Activated gamma-delta T cell (primary cell): ENCODE results near the gene MYL12A.

ENCODE experiments used
- DNase-seq: peaks from one replicate; lab custom pipeline; 2025; lab: John Stamatoyannopoulos, UW

Gene MYL12A

DNA sequence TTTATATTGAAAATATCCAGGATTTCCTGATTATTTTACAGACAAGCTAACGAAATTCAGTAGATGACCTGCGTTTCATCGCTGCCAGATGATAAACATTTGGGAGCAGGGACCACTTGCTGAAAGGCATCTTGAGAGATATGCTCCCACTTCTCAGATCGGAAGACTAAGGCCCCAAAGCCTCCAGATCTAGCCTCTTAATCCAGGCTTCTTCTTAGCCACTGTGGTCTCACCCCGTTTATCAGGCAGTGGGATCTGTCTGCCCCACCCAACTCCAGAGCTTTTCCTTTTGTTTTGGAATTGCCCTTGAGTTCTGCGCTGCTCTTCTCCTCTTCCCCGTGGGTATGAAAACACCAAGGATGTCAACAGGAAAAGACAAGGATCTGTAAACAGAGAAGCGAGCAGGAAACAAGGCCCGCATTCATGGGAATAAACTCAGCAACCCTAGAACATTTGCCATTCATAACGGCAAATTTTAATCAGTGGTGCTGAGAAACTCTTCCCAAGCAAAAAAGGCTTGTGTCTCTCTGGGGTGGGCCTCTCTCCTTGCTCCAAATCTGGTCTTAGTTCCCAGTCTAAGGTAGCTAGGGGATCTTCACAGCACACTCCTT lies 35.8 kb downstream of the MYL12A start:
- no peak for DNase-seq

DNA sequence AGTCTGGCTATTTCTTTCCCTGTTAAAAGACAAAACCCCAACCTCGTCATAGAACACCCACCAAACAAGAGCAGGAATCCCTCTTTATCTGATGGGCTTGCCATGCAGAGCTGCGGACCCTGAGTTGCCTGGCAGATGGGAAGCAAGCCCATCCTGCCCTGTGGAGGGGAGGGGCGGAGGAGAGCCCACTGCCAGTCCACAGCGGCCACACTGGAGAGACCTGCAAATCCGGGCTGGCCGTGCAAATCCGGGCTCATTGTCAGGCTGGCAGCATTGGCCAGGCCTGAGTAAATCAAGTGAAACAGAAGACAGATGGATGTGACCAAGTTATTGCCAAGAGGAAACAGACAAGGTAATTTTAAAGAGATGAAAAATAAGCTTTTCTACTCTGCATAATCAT lies 36.3 kb downstream of the MYL12A start:
- no peak for DNase-seq

DNA sequence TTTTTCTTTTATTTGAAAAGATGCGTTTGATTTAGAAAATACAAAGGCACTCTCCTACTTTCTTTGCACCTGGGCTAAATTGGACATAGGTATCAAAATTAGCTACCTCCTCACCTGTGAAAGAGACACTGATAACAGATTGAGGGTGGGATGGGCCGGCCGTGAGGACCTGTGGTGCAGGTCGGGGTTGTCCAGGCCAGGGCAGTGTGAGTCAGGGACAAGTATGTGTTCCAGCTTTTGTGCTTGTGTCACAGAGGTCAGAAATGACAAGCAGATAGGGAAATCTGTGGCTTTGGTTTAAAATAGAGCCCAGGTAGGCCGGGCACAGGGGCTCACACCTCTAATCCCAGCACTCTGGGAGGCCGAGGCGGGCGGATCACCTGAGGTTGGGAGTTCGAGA lies 36.9 kb downstream of the MYL12A start:
- DNase-seq = no peak

DNA sequence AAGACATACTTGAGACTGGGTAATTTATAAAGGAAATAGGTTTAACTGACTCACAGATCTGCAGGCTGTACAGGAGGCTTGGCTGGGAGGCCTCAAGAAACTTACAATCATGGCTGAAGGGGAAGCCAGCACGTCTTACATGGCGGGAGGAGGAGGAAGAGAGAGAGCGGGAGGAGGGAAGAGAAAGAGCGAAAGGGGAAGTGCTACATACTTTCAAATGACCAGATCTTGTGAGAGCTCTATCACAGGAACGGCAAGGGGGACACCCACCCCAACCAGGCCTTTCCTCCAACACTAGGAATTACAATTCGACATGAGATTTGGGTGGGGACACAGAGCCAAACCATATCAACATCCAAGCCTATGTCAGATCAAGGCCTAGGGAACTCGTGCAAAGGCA lies 38.6 kb downstream of the MYL12A start:
- no peak for DNase-seq

DNA sequence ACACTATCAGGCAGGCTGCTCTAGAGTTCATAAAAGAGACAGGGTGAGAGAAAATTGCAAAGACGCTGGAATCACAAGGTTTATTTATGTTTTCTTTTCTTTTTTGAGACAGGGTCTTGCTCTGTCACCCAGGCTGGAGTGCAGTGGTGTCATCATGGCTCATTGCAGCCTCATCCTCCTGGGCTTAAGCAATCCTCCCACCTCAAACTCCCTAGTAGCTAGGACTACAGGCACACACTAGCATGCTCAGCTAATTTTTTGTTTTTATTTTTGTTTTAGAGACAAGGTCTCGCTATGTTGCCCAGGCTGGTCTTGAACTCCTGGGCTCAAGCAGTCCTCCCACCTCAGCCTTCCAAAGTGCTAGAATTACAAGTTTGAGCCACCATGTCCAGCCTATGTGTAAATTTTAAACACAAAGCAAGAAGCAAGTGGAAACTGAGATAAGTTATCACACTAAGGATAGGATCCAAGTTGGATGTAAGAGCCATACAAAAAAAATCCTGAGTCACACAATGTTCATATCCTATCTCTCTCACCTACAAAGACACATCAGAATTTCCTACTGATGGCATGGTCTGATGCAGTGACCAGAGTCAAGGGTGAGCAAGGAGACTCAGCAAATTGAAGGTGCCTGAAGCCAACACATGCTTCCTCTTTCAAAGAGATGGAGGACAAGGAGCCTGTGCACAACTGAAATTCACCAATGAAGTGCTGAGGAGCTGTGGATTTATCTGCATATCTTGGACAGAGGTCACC lies 45.8 kb downstream of the MYL12A start:
- no peak for DNase-seq

DNA sequence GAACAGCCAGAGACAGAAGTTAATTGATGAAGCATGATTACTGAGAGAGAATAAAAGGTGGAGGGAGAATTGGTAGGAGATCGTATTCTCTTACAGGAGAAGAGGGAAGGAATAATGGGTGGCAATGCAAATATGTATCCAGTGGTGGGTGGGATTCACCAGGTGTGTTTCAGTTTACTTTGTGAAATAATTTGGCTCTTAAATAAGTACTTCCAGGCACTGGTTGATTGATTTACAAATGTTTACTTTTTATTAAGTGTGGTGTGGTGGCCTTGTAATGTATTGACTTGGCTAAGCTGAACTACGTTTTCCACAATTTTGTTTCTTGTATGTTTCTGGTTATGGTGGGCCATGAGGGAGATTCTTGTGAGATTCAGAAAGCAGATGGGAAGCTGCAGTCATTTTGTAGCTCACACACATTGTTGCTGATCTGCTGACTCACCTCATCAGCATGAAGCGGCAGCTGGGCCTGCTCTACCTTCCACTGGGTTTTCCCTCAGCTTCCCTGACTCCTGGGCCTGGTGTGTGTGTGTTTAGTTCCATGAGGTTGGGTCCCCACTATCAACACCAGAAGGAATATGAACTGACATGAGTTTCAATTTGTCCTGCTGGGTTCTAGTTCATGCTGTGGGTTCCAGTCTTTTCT lies 47.0 kb downstream of the MYL12A start:
- DNase-seq = no peak

DNA sequence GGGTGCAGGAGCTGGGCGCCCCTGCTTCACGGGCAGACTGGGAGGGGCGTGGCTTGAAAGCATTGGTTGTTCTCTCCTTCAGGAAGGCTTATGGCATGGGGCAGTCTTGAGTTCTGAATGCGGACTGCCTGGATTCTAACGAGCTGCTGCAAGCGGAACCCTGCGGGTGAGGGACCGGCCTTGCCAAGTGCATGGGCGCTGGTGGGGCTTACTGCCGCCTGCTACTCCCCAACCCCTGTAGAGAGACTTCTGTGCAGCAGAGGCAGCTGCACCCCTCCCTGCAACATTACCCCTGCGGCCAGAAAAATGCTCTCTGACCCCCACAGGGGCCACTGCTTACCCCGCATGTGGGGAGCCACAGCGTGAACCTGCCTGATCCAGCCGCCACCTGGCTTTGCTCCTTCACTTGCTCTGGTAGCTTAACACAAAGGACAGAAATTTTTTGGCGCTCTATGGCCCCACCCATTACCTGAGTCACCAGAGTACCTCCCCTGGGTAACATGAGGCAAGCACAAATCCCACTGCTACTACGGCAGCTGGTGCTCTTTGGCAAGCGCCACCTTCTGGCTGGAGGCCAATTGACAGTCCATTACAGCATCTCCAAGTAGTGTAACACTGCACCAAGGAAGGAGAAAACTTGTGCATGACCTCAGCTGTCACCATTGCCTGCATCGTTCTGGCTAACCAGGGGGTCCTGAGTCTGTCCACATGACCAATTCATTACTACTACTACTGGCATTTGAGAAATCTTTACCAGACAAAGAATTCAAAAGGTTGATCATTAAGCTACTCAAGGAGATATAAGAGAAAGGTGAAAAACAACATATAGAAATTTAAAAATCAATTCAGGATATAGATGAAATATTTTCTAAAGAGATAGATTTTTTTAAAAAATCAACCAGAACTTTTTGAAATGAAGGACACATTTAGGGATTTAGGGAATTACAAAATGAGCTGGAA lies 49.7 kb downstream of the MYL12A start:
- peak; percentile 15 for DNase-seq

DNA sequence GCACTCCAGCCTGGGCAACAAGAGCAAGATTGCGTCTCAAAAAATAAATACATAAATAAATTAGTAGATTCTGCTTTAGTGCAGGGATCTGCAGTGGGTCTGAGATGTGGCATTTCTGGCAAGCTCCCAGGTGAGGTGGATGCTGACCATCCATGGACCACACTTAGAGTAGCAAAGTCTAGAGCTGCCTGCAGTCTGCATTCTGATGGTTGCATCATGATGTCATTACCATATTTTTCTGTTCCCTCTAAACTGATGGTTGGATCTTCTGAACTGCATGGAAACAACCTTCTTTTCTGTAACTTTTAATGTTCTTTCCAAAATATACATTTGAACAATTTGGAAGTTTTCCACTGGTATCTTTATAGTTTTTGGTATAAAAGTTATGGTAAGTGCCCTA lies 57.2 kb downstream of the MYL12A start:
- no peak for DNase-seq

DNA sequence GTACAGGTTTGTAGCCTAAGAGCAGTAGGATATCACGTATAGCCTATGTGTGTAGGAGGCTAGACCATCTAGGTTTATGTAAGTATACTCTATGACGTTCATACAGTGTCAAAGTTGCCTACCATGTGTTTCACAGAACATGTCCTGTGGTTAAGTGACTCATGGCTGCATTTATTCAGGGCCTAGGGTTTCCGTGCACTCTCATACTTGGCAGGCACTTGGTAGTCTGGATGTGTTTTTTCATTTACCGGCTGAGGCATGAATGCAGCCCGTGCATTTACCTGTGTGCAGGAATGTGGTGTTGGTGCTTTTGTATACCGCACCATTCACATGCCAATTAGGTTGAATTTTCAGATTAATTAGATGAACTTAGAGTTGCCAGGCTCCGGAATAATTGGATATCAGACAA lies 57.8 kb downstream of the MYL12A start:
- DNase-seq = no peak
